Measurements from ENCODE around the gene CPEB3. TPM values are rescaled to one million over a fixed set of nuclear protein-coding genes. Genes with fewer than 3 reads are reported as not detected.

The CPEB3 gene
- total and polyA plus RNA-seq, 12 donors = 0.71 to 17.6 (median 13.3) TPM

DNA sequence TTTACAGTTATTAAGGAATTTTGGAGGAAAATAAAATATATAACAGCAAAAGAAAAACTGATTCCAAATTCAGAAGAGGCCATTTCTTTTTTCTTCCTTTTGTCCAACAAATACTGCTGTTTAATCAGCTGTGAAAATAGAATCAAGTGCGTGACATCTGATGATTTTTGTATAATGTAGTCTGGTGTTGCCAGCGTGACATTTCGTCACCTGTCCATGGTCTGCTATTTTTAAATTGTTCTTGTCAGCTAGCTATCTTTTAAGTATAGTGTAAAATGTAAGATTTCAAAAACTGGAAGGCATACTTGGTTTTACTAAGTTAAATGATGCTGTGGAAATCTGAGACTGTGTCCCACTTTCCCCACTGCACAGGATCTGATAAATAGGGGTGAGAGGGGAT is 105.9 kb downstream of the CPEB3 start:
- no peak overlapping the region for H3K4me3 ChIP-seq
- DNase-seq (no peak), ATAC-seq (peak in 2 of 8 donors; percentile 29 to 37)
- no peaks in the 10 kb centered on the region for H3K27me3 ChIP-seq
- 51 to 77% methylated on average over 3 of the region's 3 CpGs for WGBS, 2 donors
- TF ChIP-seq, protein P1, sequence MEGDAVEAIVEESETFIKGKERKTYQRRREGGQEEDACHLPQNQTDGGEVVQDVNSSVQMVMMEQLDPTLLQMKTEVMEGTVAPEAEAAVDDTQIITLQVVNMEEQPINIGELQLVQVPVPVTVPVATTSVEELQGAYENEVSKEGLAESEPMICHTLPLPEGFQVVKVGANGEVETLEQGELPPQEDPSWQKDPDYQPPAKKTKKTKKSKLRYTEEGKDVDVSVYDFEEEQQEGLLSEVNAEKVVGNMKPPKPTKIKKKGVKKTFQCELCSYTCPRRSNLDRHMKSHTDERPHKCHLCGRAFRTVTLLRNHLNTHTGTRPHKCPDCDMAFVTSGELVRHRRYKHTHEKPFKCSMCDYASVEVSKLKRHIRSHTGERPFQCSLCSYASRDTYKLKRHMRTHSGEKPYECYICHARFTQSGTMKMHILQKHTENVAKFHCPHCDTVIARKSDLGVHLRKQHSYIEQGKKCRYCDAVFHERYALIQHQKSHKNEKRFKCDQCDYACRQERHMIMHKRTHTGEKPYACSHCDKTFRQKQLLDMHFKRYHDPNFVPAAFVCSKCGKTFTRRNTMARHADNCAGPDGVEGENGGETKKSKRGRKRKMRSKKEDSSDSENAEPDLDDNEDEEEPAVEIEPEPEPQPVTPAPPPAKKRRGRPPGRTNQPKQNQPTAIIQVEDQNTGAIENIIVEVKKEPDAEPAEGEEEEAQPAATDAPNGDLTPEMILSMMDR (IDR thresholded peaks at IDR 0.05) = no peak
- H3K36me3 ChIP-seq = peaks cover 0 to 26% (median 0%) of the 10 kb centered on the region in 9 donors
- H3K9me3 ChIP-seq = no peaks in the 10 kb centered on the region
- peak overlapping the region in 3 of 10 donors; percentile 0 to 3 (median 3) for H3K27ac ChIP-seq
- intact Hi-C loops (cut with DNase I) = loop anchor here in 1 of 10 donors (10.0 kb wide), 1 partner anchor 60 kb away; no protein-coding TSS in a partner anchor
- H3K4me1 ChIP-seq = peaks cover 0 to 21% (median 9%) of the 10 kb centered on the region in 9 donors

DNA sequence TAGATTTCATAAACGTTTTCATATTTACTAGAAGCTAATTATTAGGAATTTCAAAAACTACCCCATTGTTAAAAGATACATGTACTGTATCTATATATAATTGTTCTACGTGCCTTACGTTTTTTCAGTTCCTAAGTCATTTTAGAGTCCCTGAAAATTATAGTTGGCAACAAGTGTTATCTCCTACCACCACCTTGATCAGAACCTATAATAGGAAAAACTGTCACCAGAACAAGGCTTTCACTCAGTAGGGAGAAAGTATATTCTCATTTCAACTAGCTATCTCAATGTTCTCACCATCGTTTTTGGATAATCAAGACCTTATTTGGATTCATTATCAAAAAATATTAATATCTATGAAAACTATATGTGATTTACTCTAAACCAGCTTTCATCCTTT is 107.7 kb downstream of the CPEB3 start:
- no peaks in the 10 kb centered on the region for H3K9me3 ChIP-seq
- ATAC-seq (no peak), DNase-seq (no peak)
- H3K27me3 ChIP-seq = no peaks in the 10 kb centered on the region
- intact Hi-C loops (cut with DNase I) = loop anchor here in 1 of 10 donors (10.0 kb wide), 1 partner anchor 58 kb away; no protein-coding TSS in a partner anchor
- H3K4me1 ChIP-seq = peaks cover 0 to 21% (median 9%) of the 10 kb centered on the region in 9 donors
- TF ChIP-seq, protein P1 (IDR thresholded peaks at IDR 0.05) = no peak
- H3K36me3 ChIP-seq = peaks cover 0 to 28% (median 0%) of the 10 kb centered on the region in 9 donors
- no peak overlapping the region for H3K27ac ChIP-seq
- 91 to 93% methylated on average over 4 of the region's 4 CpGs for WGBS, 2 donors
- H3K4me3 ChIP-seq = no peak overlapping the region

DNA sequence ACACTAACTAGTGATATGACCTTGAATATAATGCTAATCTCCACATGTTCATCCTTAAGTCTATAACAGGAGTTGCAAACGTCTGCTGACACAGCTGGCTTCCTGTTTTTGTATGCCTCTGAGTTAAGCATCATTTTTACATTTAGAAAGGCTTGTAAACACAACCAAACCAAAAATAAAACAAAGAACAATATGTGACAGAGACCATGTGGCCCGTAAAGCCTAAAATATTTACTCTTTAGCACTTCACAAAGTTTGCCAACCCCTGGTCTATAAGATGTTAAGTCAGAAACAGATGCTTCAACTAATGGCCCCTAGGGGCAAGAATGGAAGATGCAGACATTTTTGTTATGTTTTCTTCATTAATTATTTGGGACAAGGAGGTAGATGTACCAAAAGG is 109.3 kb downstream of the CPEB3 start:
- Histone ChIP-seq H3K36me3 (peaks cover 0 to 27% (median 0%) of the 10 kb centered on the region in 9 donors), H3K4me3 (no peak overlapping the region), H3K27me3 (no peaks in the 10 kb centered on the region), H3K27ac (no peak overlapping the region), H3K9me3 (no peaks in the 10 kb centered on the region), H3K4me1 (peaks cover 0 to 23% (median 9%) of the 10 kb centered on the region in 9 donors)
- 7 to 8% methylated on average over 2 of the region's 2 CpGs for WGBS, 2 donors
- DNase-seq (no peak), ATAC-seq (peak in 2 of 8 donors; percentile 27 to 49)
- intact Hi-C loops (cut with DNase I) = loop anchor here in 1 of 10 donors (10.0 kb wide), 1 partner anchor 57 kb away; no protein-coding TSS in a partner anchor
- TF ChIP-seq, protein P1 (IDR thresholded peaks at IDR 0.05) = peak in 5 of 9 donors; percentile 12 to 31 (median 23)

DNA sequence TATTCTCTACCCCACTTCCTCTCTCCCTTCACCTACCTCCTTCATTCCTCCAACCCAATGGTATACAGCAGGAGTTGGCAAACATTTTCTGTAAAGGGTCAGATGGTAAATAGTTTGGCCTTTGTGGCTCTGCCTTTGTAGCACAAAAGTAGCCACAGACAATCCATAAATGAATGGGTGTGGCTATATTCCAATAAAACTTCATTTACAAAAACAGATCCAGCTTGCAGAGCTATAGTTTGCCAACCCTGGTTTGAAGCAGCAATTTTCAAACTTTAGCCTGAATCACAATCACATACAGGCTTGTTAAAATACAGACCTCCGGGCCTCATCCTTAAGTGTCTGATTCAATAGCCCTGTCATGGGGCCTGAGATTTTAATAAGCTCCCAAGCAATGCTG is 110.5 kb downstream of the CPEB3 start:
- TF ChIP-seq, protein P1 (IDR thresholded peaks at IDR 0.05) = no peak
- no peaks in the 10 kb centered on the region for H3K27me3 ChIP-seq
- no peak overlapping the region for H3K4me3 ChIP-seq
- peaks cover 0 to 23% (median 9%) of the 10 kb centered on the region in 9 donors for H3K4me1 ChIP-seq
- H3K27ac ChIP-seq = no peak overlapping the region
- WGBS, 2 donors = 82 to 83% methylated on average over 1 of the region's 1 CpG
- intact Hi-C loops (cut with DNase I) = loop anchor here in 1 of 10 donors (10.0 kb wide), 1 partner anchor 56 kb away; no protein-coding TSS in a partner anchor
- no peak for DNase-seq
- H3K36me3 ChIP-seq = peaks cover 0 to 39% (median 0%) of the 10 kb centered on the region in 9 donors
- no peaks in the 10 kb centered on the region for H3K9me3 ChIP-seq
- no peak for ATAC-seq

All from heart right ventricle (tissue), 16 donors.